ENCODE results near the gene CD180. TPM values are rescaled to one million over a fixed set of nuclear protein-coding genes. Genes with fewer than 3 reads are reported as not detected.

CD180 gene
- total RNA-seq, 1 donor from 2014 or later = under 0.01 TPM

DNA sequence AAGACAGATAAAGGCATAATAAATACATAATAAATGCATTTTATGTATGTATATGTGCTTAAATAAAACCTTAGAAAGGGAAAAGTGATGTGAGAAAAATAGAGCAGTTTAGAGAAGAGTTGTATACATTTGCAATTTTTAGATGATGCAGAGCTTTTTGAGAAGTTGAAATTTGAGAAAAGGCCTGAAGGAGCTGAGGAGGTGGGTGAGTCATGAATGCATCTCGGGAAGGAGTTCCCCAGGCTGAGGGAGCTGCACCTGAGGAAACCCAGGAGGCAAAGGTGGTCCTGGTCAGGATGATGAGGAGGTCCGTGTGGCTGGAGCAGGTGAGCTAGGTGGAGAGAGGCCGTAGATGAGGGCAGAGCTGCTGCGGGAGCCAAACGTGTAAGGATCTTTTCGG lies 17.4 kb upstream of the CD180 start:
- DNase-seq (ENCODE audit: low read depth in 2 of 2) = no peak

DNA sequence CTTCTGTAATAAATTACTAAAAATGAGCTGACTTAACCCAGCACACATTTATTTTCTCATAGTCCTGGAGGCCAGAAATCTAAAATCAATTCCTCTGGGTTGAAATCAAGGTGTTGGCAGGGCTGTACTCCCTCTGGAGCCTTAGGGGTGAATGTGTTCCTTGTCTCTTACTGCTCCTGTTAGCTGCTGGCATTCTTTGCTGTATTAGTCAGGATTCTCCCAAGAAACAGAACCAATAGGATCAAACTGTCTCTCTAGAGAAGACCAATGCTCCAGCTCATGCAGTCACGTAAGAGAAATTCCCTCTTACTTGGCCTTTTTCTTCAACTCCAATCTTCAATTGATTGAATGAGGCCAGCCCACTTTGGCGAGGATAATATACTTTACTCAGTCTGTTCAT lies 15.3 kb upstream of the CD180 start:
- peak in 1 of 2 donors; percentile 63 for DNase-seq (ENCODE audit: low read depth in 2 of 2)

DNA sequence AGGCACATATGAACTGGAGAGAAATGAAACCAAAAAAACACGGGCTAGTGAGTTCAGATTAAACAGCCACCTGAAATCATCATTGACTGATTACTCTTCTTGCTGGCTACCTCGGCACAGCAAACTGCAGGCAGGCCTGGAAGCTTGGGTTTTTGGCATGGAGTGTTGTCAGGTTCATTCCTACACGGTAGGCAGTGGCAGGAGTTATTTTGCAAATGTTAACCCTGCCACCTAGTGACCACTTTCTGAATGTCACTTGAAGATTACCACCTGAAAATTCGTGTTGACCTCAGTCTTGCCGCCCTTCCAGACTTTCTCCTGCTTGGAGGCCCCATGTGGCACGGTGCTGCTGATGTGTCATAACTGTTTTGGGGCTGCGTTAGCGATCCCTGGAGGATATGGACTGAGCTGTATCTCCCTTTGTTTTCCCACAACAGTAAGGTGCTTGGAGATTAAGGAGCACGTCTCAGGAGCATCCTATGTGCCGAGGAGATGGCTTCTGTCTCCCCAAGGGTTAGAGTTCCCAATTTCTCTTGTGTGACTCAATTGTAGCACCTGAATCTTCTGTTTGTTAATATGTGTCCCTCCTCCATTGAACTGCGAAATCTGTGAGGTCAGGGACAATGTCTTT lies 12.7 kb upstream of the CD180 start:
- peak; percentile 76 to 91 for DNase-seq (ENCODE audit: low read depth in 2 of 2)

DNA sequence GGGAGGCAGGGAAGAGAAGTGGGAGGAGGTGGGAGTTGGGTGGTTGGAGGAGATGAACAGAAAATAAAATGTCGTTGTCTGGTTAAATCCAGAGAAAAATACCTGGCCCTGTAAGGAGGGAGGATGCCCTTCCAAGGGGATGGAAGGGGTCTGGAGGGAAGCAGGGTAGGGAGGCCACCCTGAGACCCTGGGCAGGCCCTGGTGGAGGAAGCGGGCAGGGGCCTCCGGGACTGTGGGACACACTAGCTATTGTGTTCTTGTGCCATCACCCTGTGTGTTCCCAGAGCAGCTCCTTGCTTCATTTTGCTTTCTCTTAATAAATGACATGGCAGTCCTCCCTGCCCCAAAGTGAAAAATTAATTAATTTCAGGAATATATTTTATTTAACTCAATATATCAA lies 11.8 kb upstream of the CD180 start:
- no peak for DNase-seq (ENCODE audit: low read depth in 2 of 2)

DNA sequence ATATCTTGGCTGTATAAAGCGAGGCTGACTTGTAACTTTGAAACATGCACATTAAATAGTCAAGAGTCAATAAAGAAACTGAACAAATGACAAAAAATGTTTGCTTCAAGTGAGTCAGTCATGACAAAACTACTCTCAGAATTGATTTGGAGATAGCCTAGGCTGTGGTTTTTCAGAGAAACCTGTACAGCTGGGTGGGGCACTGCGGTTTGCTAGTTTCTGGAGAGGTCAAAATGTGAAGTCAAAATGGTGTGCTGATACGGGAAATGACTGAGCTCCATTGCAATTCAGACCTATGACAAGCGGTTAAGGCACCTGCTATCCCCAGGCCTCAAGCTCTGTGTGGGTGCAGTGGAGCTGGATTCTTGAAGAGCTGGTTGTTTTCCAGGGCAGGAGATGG lies 10.3 kb upstream of the CD180 start:
- DNase-seq (ENCODE audit: low read depth in 2 of 2) = peak in 1 of 2 donors; percentile 78

DNA sequence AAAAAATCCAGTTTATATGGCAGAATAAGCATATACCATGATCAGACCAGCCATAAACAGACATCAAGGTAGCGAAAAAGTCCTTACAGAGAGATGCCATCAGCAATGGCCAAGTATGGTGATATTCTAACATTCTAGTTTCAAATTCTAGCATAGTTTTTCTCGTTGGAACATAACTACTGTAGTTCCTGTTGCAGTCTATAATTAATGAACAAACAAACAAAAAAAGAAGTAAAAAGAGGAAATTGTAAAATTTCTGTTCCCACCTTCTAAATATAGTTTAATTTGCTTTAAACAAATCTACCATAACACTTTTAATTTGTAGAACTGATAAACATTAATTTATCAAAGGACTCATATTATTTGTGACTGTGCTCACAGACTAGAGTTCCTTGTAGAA lies 9.9 kb upstream of the CD180 start:
- DNase-seq (ENCODE audit: low read depth in 2 of 2) = no peak

DNA sequence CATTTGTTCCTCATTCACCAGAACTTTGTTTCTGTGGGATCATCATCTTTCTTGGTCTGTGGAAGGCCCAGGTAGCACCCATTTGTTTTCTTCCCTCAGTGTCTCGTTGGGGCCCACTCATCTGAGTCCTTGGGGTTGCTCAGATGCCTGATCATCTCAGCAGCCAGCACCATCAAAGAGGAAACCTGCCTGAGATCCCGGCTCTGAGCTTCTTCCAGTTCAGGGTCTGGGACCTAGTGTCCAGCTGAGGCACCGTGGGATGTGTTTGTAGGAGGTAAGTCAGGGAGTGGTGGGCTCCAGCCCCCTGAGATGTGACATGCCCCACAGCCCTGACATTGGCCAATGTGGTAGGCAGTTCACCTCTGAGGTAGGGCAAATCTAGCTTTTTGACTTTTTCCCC lies 9.4 kb upstream of the CD180 start:
- DNase-seq (ENCODE audit: low read depth in 2 of 2) = no peak

DNA sequence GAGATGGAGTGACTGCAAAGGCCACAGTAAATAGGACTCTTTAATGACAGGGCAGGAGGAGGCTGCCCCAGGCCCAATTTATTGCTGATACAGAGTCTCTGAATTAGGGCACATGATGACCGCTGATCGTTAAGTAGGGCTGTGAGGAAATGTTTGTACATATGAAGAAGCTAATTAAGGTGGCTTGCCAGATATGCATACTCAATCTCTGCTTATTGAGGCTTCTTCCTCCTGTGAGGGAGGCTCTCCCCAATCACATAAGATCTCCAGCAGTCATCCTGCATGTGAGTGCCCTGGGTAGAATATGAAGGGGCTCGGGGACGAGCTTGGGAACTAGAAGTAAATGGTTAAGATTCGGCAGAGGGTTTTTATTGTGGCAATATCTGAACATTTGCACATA lies 8.2 kb upstream of the CD180 start:
- no peak for DNase-seq (ENCODE audit: low read depth in 2 of 2)

DNA sequence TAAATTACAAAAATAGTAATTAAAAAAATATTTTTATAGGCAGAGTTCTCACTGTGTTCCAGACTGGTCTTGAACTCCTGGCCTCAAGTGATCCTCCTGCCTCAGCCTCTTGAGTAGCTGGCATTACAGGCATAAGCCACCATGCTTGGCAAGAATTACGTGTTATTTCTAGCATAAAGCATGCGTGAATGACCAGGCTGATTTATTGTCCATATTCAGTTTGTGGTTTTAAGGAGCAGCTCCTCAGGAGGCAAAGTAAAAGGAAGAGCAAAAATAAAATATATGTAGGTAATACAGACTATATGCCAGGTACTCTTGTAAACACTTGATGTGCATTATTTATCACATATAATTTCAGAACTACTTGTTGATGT lies 7.1 kb upstream of the CD180 start:
- no peak for DNase-seq (ENCODE audit: low read depth in 2 of 2)

DNA sequence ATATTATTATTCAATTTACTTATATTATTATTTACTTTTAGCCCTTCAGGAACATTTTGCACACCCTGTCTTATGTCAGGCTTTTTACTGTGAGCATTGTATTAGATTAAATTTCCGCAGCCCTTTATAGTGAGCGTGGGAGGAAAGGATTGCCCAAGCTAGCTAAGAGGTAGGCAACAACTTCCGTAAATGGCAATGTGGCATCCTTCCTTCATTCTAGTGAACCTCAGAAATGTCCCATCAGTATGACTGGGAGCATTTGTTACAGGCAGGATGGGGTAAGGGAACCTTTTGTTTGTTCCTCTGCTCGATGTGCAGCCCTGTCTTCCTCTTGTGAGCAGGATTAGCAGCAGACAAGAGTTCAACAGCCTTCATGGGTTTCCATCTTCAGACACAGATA lies 6.2 kb upstream of the CD180 start:
- DNase-seq (ENCODE audit: low read depth in 2 of 2) = no peak

DNA sequence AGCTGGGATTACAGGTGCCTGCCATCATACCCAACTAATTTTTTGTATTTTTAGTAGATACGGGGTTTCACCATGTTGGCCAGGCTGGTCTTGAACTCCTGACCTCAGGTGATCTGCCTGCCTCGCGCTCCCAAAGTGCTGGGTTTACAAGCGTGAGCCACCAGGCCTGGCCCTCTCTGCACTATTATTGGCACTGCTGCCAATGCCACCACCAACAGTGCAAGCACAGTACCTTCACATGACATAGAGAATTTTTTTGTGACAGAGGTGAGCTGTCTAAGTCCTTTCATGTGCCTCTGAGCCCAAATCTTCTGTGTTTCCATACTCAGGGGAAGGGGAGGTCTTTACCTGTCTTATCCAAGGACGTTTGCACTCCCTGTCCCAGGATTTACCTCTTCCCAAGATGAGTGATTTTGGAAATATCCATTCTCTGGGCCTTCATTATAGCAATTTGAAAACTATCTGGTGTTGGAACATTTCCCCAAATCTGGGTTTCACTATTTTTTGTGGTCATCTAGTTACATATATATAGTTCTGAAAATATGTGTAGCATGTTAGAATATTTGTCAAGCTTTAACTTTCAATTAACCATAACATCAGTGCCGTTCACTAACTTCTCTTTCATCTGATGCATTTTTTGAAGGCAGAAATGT lies 5.4 kb upstream of the CD180 start:
- DNase-seq (ENCODE audit: low read depth in 2 of 2) = no peak

DNA sequence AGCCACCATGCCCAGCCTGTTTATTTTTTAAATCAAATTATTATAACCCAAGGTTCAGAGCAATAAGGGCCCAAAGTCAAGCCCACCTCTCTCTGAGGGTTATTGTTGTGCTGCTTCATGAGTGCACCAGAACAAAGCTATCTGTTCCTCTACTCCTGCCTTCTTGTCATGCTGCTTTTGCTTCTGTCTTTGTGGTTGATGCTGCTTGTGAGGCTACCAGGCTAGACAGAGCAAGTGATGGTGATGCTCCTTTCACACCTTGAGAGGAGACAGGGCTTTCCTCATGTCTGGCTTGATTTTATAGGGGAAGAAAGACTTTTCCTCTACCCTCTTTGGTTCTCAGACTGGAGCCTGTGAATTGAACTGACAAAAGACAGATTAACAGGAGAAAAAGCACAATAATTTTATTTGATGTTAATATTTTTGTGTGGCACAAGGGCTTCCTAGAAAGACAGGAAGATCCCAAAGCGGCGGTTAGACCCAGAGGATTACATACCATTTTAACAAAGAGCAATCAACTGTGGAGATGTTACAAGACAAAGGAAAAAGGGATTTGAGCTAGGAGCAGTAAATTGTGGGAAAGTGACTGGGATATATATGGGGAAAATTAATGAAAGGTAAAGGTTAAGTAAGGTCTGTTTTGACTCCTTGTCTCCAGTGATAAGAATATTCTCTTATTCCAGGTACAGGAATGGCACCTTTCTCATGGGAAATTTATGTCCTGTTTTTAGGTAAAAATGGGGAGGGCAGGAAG lies 4.4 kb upstream of the CD180 start:
- no peak for DNase-seq (ENCODE audit: low read depth in 2 of 2)

DNA sequence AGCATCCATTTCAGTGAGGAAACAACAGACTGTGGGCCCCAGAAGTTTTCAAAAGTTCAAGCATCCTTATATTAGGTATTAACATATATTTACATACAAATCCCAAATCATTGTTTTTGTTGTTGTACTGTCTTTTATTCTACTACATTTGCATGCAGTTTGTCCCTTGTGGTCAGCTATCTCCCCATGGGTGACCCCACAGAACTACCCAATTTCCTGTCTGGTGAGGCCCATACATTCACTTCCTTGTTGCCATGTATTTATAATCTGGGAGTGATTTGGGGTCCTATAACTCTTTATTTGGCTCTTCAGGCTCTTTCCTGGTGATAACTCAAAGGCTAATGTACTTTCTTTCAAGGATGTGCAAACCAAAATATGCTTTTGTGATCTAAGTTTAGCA lies 3.3 kb upstream of the CD180 start:
- no peak for DNase-seq (ENCODE audit: low read depth in 2 of 2)

DNA sequence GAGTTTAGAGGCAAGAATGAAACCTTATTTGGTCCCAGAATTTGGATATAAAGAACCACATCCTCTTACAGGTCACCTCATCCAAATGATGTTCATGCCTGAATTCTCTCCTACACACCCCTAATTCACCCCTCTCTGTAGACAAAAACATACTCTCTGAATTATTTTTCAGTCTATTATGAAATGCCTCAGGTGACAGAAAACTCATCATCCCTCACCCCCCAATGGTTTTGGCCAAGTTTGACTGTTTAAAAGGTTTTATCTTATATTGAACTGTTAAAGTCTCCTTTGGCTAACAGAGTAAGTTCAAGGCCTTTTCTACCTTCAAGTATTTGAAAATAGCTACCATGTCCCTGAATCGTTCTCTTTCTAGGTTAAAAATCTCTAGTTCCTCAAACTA lies 2.3 kb upstream of the CD180 start:
- no peak for DNase-seq (ENCODE audit: low read depth in 2 of 2)

DNA sequence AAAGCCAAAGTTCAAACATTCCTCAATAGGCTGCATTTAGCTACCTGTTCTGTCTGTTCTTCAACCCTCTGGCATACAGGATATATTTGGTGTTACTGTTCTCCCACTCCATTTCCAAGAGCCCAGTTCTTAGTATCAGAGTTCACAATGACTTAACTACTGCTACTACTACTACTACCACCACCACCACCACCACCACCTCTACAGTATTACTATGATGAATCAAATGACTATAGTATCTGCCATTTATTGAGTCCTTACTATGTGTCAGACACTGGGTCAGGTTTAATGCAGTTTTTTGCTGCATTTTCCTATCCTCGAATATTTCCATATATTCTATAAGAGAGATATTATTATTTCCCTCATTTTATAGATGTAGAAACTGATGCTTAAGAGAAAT lies 937 bp upstream of the CD180 start:
- no peak for DNase-seq (ENCODE audit: low read depth in 2 of 2)

DNA sequence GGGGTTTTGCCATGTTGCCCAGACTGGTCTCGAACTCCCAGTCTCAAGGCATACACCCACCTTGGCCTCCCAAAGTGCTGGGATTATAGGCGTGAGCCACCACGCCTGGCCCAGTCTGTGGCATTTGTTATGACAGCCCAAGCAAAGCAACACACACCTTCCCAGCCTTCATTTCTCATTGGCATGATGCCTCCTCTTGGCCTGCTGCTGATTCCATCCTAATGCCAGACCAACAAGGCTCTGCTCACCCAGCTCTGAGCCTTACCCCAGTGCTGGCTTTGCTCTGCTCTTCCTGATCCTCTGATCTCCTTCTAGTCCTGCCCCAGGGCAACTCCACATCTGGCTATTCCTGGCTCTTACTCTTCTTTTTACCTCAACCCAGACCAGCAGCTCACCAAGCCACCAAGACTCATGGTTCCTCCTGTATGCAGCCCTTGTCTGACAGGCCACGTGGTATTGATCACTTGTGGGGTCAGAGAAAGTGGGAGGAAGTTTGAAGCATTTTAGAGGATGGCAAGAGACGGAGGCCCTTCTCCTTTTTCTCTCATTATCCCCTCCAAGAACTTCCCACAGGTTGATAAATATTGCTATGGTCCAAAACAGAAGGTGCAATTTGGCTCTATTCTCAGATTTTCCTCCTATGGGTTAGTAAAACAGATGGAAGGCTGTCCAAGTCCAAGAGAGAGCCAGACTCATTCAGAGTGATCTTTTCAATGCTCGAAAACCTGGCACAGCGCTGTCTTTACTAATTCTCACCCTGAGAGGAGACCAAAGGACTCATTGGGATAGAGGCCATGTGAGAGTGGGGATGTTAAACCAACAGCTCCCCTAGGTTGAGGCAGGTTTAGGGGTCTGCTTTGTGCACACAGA lies 958 bp downstream of the CD180 start:
- DNase-seq (ENCODE audit: low read depth in 2 of 2) = no peak

DNA sequence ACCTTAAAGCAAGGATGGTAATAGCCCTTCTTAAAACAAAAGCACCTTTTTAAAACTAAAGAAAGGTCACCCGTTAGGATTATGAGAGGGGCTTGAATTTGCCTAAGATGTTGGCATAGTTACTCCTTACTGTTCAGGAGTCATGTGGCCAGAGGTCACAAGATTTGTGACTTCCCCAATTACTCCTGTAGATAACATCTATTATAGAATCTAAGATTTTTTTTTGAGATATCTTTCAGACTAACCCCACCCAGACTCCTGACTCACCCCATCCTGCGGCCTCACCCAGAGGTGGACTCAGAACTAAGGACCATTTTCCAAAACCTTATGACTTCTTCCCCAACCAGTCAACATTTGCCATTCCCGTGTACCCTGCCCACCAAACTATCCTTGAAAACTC lies 2.4 kb downstream of the CD180 start:
- DNase-seq (ENCODE audit: low read depth in 2 of 2) = no peak

DNA sequence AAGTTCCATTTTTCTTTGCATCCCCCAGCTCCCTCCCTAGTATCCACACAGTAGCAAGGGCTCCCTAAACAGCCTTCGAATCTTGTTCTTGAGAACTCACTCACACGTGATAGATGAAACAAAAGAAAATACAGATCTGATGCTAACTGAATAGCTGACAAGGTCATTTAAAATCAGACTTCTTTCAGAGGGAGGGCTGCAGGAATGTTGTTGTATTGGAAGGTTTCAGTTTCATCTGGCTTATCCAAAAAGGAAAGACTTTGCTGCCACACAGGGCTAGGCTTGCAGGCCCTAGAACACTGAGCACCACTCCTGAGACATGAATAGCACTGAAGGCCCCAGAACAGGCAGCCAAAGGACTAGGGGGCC lies 3.2 kb downstream of the CD180 start:
- DNase-seq (ENCODE audit: low read depth in 2 of 2) = no peak

DNA sequence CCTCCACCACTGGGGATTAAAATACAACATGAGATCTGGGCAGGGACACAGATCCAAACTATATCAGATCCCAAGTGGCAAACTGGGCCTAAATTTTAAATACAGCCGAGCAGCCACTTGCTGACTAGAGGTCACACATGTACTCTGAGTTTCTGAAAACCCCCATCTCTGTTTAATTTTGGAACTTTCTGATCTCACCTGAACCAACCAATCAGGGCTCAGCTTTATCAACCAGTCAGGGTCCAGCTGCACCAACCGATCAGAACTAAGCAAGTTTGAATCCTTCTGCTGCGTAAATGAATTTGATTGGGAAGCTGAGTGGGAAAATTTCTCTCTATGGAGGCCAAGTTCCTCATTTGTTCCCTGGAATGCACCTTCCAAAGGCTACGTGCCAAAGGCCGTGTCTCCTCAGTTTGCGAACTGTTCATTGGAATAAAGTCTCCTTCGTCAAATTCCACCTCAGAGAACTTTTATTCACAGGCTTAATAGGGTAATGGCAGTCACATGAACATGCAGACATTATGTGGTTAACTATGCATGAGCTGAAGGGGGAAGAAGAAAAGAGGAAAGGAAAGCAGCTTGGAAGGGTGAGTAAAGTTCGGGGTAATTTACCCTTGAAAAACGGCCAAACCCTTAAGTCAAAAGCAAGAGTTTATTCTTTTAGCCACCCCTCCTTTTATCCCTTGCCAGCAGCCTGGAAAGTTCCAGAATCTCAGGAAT lies 3.7 kb downstream of the CD180 start:
- DNase-seq (ENCODE audit: low read depth in 2 of 2) = no peak

DNA sequence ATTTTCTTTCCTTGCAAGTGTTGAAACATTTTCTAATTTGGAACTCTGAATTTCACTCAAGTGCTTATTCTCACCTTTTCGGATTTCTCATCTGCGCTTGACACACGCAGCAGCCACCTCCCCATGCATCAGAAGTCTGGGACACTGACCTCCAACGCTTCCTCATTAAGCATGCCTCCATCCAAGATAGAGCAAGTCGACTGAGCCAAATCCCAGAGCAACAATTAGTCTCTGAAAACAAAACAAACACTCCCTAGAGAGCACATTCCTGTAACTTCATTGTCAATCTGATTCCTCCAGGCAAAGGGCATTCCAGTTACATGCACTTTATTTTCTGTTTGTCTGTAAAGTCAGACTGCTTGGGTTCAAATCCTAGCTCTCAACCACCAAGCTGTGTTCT lies 5.7 kb downstream of the CD180 start:
- DNase-seq (ENCODE audit: low read depth in 2 of 2) = no peak

DNA sequence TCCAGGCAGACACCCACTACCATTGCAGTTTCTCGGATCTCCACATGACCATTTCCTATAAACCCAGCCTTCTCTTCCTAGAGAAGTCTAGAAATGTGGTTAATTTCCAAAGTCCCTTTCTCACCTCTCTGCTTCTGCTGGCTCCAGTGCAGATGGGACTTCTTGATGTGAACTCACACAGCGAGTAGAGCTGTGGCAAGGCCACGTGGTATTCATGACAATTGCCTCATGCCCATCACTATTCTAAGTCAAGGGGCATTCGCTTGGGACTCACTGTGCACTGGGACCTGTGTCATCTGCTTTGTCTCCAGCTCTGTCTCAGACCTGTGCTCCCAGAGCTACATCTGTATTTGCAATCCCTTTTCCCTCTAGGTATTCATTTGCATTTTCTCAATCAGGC lies 6.2 kb downstream of the CD180 start:
- no peak for DNase-seq (ENCODE audit: low read depth in 2 of 2)

DNA sequence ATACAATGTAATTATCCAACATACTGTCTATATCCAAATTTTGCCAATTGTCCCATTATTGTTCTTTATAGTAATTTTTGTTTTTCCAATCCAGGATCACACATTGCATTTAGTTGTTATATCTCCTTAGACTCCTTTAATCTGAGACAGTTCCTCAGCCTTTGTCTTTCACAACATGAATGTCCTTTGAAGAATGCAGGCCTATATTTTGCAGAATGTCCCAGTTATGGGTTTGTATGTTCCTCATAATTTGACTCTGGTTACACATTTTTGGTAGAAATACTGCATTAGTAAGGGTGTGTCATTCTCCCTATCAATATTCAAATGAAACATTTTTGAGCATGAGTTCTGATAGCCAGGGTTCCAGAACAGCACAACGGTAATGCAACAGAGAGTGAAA lies 6.7 kb downstream of the CD180 start:
- no peak for DNase-seq (ENCODE audit: low read depth in 2 of 2)

All from lung microvascular endothelial cell (primary cell).